Right cardiac atrium (tissue), 5 donors: ENCODE data around the gene CBX8. TPM values are rescaled to one million over a fixed set of nuclear protein-coding genes. Genes with fewer than 3 reads are reported as not detected.

Experiments used
- ATAC-seq, 2 donors: fragments of 200-7000 bp; cut with Tn5 transposase; one replicate each; pipeline versions ENCODE4 v1.8.0 to v1.9.1; 2020; ENCODE audit warnings: moderate library complexity in 2 of 2, mild to moderate bottlenecking in 1 of 2
- DNase-seq, 3 donors: peaks; one replicate each; pipeline ENCODE4 v3.0.0-alpha.2; 2020
- H3K27ac ChIP-seq: one replicate; pipeline ENCODE4 v1.5.1; 2013; ENCODE audit warnings: mild to moderate bottlenecking, low read length, control low read depth, moderate library complexity
- H3K27me3 ChIP-seq: one replicate; pipeline ENCODE4 v1.6.1; 2013; ENCODE audit not compliant: control insufficient read depth, insufficient read depth
- H3K4me1 ChIP-seq: one replicate; pipeline ENCODE4 v1.6.1; 2013; ENCODE audit warnings: low read length; ENCODE audit not compliant: control insufficient read depth, insufficient read depth
- H3K4me3 ChIP-seq: one replicate; pipeline ENCODE4 v1.5.1; 2013; ENCODE audit warnings: low read length, control low read depth
- H3K9me3 ChIP-seq: one replicate; pipeline ENCODE4 v1.6.1; 2013; ENCODE audit warnings: low read length; ENCODE audit not compliant: control insufficient read depth
- WGBS: extraction: QIAGEN DNeasy Blood & Tissue Kit; methylation state at CpG from one replicate; pipeline ENCODE4 v1.1.7; 2013; 5-methylcytosine and 5-hydroxymethylcytosine counted together
- intact Hi-C, 4 donors: fragments of 100-400 bp; cut with DNase I; formaldehyde crosslinking; loops; one replicate each; pipeline versions ENCODE4 v1.11.0 to v1.14.0; 2022 to 2023
- polyA plus RNA-seq: library from polyadenylated mRNA; stranded (reverse); fragments of 200-250 nt; gene quantifications from one replicate; pipeline ENCODE4 v1.2.3, GENCODE V29; 2013
- total RNA-seq, 4 donors: library from RNA; stranded (reverse); fragmentation: NEBNext Ultra II Directional; extraction: Animal tissue kit (Norgen Biotek cat#: 25700); gene quantifications; one replicate each; pipeline ENCODE4 v1.2.1, GENCODE V29; 2021
- donor health status: healthy with polysubstance abuse.
- donor health status: DM: no; HTN: yes; CAD: no.
- donor health status: DM: no; HTN: no; CAD: no.
- donor health status: DM: no; HTN: yes; CAD: no; lungs with severe emphysema.
- donor health status: DM: yes; HTN: yes; CAD: no.

Gene CBX8
- total and polyA plus RNA-seq, 5 donors, result 2.4 to 7.3 (median 4.7) TPM

DNA sequence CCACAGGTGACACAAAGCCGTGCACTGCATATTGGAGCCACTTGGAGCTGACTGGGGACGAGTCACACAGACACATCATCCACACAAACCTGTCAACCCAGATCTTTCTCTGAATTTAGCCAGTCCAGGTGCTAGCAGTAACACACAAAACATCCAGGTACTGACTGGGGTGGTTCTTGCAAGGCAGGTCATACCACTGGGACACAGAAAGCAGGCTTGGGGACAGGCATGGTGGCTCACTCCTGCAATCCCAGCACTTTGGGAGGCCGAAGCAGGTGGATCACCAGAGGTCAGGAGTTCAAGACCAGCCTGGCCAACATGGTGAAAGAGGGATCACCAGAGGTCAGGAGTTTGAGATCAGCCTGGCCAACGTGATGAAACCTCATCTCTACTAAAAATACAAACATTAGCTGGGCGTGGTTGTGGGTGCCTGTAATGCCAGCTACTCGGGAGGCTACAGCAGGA, 51.2 kb downstream of the CBX8 start:
- H3K4me1 ChIP-seq, result no peaks in the 10 kb centered on the region
- H3K9me3 ChIP-seq, result no peaks in the 10 kb centered on the region
- intact Hi-C loops, result loop anchor here in 3 of 4 donors (2.0 to 10.0 kb wide), 3 partner anchors 229 to 245 kb away; no protein-coding TSS in a partner anchor
- H3K4me3 ChIP-seq, result no peak overlapping the region
- peak in 1 of 3 donors; percentile 4 for DNase-seq
- 45% methylated on average over 6 of the region's 6 CpGs for WGBS
- no peak for ATAC-seq
- no peaks in the 10 kb centered on the region for H3K27me3 ChIP-seq
- no peak overlapping the region for H3K27ac ChIP-seq

DNA sequence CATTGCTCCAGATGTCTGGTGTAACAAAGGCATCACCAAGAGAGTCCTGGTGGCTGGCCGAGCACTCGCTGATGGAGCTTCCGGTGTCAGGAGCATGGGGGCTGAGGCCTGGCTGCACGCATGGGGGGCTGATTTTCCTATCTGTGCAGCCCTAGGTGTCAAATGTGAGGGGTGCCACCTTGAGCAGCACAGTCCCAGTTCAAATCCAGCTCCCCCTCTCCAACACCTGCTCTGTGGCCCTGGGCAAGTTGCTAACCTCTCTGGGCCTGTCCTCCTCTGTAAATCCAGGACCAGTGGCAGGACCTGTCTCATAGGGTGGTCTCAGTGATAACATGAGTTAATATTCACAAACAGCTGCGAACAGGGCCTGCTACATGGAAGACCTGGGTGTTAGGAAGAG, 53.3 kb downstream of the CBX8 start:
- Histone ChIP-seq H3K27ac (no peak overlapping the region), H3K9me3 (no peaks in the 10 kb centered on the region), H3K27me3 (no peaks in the 10 kb centered on the region), H3K4me1 (no peaks in the 10 kb centered on the region), H3K4me3 (no peak overlapping the region)
- WGBS, result 96% methylated on average over 5 of the region's 5 CpGs
- intact Hi-C loops, result loop anchor here in 2 of 4 donors (10.0 kb wide), 2 partner anchors 231 to 241 kb away; no protein-coding TSS in a partner anchor
- ATAC-seq, result no peak
- no peak for DNase-seq

DNA sequence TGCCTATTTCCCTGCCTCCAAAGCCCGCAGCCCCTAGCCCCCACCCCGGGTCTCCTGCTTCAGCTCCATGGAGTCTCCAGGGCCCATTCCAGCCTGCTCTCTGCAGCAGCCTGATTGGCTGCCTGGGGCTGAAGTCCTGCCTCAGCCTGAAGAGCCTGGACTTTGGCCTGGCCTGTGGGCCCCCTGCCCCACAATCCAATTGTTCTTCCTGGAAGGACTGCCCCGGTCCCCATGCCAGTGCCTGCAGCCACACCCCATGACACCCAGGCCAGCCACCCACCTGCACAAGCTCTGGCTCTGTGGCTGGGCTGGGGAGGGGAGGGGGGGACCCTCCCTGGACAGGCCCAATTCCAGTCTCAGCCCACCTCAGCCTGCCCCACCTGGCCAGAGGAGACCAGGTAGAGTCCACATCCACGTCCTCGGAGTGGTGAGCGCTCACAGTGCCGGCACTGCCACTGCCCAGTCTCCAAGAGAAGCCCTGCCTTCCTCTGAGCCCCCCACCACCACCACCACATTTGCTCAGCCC, 53.9 kb downstream of the CBX8 start:
- no peaks in the 10 kb centered on the region for H3K27me3 ChIP-seq
- H3K4me3 ChIP-seq, result no peak overlapping the region
- H3K27ac ChIP-seq, result no peak overlapping the region
- H3K9me3 ChIP-seq, result no peaks in the 10 kb centered on the region
- ATAC-seq, result no peak
- DNase-seq, result no peak
- intact Hi-C loops, result loop anchor here in 2 of 4 donors (10.0 kb wide), 2 partner anchors 232 to 242 kb away; no protein-coding TSS in a partner anchor
- WGBS, result 89% methylated on average over 7 of the region's 7 CpGs
- no peaks in the 10 kb centered on the region for H3K4me1 ChIP-seq

DNA sequence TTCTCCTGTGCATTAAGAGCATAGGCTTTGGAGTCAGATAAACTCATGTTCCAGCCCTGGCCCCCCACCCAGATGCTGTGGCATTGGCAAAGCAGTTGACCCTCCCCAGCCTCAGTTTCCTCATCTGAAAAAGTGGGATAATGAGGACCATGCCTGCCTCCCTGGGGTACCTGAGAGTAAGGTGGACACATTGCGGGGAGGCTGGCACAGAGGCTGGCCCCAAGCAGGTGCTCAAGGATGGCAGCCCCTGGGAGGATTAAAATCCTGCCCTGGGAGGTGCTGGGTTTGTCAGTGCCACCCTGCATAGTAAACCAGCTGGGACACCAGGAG, 54.3 kb downstream of the CBX8 start:
- Histone ChIP-seq H3K9me3 (no peaks in the 10 kb centered on the region), H3K27me3 (no peaks in the 10 kb centered on the region), H3K4me3 (no peak overlapping the region), H3K27ac (no peak overlapping the region), H3K4me1 (no peaks in the 10 kb centered on the region)
- WGBS, result 95% methylated on average over 1 of the region's 1 CpG
- intact Hi-C loops, result loop anchor here in 2 of 4 donors (10.0 kb wide), 2 partner anchors 232 to 242 kb away; no protein-coding TSS in a partner anchor
- ATAC-seq (no peak), DNase-seq (no peak)

Other genes with a start within 250 kb of the CBX8 start
- gene RBFOX3, start 186.0 kb downstream of the CBX8 start, total RNA-seq, result not detected
- 0.05 TPM for gene RBFOX3, start 186.0 kb downstream of the CBX8 start, polyA plus RNA-seq
- not detected for gene ENPP7, start 66.1 kb downstream of the CBX8 start, total RNA-seq
- not detected for gene ENPP7, start 66.1 kb downstream of the CBX8 start, polyA plus RNA-seq
- 1 to 10 TPM; 1.5 to 3.5 (median 2.4) TPM for gene CBX2, start 18.9 kb downstream of the CBX8 start, total RNA-seq
- 2.4 TPM for gene CBX2, start 18.9 kb downstream of the CBX8 start, polyA plus RNA-seq
- 10 to 100 TPM; 26.9 to 32.6 (median 30.3) TPM for gene CBX4, start 42.4 kb upstream of the CBX8 start, total RNA-seq
- 19.8 TPM for gene CBX4, start 42.4 kb upstream of the CBX8 start, polyA plus RNA-seq
- 10 to 100 TPM; 18.5 to 27.8 (median 22.1) TPM for gene TBC1D16, start 238.8 kb upstream of the CBX8 start, total RNA-seq
- gene TBC1D16, start 238.8 kb upstream of the CBX8 start, polyA plus RNA-seq, result 9.9 TPM
- 1 to 10 TPM; 6.9 to 10.0 (median 7.9) TPM for gene CCDC40, start 239.6 kb upstream of the CBX8 start, total RNA-seq
- gene CCDC40, start 239.6 kb upstream of the CBX8 start, polyA plus RNA-seq, result 4.9 TPM